Measurements from ENCODE around the gene TCHP.
"Not testable (repeated sequence)": the region's sequence is repeated elsewhere in the genome, so short reads cannot be mapped to it uniquely, and the experiment has no call there.

The TCHP gene

DNA sequence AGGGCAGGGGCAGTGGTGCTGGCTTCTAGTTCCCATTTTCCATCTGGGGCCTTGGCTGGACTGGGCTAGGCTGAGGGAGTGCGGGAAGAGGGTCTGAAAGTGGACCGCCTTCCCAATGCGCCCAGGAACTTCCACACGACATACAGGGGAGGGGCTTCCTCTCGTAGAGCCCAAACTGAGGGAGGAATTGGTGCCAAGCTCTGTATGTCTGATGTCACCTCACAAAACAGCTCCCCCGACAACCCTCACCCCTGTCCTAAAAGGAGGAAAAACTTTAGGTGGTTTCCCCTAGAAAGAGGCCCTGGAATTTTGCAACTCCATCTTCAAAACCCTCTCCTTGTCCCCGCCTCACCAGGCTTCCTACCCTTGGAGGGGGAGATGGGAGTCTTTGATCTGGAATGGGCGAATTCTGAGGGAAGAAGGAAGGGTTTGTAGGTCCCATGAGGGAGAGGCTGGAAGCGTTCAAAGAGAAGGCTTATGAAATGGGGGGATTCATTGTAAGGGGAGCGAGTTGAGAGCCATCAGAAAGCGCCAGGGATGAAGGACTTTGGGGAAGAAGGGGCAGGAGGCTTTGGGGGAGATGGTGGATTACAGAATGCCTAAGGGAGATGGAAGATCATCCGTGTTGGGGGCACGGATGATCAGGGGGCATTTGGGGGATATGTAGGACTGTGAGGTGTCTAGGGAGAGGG, 20.6 kb upstream of the TCHP start:
- peak in 1 of 3 experiments; percentile 60 for DNase-seq

GRCh38 chr12:109880043-109880931, 19.8 kb upstream of the TCHP start, which contains the start of gene GLTP:
Gene GLTP (minus strand): TSS chr12:109880541. CDS start chr12:109880374, 167 bp downstream.
- DNase-seq = peak; percentile 92 to 98 (median 97)

DNA sequence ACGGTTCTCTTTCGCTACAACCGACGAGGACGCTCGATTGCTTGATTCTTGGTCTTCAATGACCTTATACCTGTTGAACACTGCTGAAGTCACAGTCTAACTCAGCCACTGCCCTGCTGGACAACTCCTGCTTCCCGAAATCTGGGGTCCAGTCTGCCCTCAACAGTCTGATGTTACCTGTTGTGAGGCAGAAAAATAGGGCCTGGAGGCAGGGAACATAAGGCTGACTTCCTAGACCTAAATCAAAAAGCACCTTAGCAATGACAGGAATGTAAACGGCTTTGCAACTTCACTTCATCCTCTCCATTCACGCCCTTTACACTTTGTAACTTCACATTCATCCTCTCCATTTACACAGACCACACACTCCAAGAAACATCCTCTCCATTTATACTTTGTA, 19.1 kb upstream of the TCHP start:
- DNase-seq = peak in 1 of 3 experiments; percentile 63

- DNase-seq = no peak
Measured at GRCh38 chr12:109881752-109882151, 18.3 kb upstream of the TCHP start.

DNA sequence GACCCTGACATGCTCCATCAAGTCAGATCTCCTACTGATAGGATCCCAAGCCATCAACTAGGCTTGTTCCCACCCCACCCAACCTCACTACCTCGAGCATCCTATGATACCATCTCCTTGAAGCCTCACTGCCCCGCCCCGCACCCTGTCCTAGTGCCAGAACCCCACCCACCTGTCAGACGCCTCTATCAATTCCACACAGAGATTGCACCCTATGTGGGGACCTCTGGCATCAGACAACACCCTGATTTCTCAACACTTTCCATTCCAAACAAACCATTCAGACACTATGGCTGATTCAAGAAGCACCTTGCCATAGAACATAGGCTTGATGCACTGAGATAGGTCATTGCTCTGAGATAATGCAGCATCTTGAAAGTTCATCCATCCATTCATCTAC, 16.6 kb upstream of the TCHP start:
- no peak for DNase-seq

- DNase-seq = no peak
Measured at GRCh38 chr12:109885616-109886015, 14.5 kb upstream of the TCHP start.

DNA sequence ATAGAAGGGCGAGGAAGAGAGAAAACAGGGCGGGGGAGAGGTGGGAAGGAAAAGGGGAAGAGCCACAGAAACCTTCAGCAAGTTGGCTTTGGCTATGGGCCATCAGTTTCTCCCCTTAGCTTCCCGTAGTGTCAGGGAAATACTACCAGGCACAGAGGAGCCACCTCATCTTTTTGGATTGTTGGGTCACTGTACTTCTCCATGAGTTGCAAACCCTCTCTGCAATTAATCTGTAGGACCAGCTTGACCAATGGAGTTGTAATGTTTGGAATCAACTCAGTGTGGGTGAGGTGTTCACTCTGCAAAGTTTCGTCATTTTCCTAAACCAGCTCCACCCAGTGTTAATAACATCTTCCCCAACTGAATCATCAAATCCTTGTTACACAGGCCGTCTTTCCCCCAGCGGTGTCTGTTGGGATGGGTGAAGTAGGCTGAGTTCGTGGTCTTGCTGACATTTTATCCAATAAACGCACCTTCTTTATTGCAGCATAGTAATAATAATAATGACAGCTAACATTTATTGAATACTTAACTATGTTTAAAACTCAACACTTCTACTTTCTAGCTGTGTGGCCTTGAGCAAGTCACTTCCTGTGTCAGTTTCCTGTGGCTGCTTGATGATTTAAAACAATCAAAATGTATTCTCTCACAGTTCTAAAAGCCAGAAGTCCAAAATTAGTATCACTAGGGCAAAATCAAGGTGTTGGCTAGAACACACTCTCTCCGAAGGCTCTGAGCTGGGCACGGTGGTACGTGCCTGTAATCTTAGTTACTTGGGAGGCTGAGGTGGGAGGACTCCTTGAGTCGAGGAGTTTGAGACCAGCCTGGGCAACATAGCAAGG, 11.7 kb upstream of the TCHP start:
- no peak for DNase-seq

DNA sequence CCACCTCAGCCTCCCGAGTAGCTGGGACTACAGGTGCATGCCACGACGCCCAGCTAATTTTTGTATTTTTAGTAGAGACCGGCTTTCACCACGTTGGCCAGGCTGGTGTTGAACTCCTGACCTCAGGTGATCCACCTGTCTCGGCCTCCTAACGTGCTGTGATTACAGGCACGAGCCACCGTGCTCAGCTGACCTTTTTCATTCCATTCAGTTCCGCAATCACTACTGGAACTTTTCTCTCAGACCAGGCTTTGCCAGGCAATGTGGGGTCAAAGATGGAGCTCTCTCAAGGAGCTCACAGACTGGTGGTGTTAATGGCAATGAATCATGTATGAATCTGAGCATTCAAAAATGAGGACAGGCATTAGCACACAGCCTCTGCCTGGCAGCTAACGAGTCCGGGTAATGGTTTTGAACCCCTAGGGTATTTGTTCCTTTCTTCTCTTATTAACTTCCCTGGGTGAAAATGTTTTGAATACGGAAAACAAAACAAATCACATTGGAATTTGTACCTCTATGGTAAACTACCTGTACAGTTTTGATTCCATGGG, 9.4 kb upstream of the TCHP start:
- peak in 1 of 3 experiments; percentile 17 for DNase-seq

- DNase-seq = not testable (repeated sequence)
Measured at GRCh38 chr12:109891731-109892130, 8.3 kb upstream of the TCHP start.

DNA sequence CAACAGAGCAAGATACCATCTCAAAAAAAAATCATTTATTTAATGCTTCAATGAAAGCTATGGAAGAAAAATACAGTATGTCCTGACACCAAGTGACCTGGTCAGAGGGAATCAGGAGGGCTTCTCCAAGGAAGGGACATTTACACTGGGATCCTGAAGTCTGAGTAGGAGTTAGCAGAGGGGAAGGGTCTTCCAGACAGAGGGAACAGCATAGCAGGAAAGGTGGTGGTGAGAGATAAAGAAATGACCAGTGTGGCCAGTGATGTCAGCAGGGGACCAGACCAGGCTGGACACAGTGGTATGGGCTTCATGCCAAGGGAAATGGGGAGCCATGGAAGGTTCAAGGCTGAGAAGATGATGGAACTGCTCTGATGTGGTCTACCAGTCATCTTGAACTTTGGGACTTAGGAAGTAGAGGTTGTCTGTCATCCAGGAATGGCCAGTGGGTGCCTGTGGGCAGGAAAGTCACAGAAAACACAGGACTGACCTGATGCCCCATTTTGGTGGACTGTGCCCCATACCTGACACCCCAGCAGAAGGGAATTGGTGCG, 7.8 kb upstream of the TCHP start:
- DNase-seq = no peak

- DNase-seq = no peak
Measured at GRCh38 chr12:109892748-109893147, 7.3 kb upstream of the TCHP start.

DNA sequence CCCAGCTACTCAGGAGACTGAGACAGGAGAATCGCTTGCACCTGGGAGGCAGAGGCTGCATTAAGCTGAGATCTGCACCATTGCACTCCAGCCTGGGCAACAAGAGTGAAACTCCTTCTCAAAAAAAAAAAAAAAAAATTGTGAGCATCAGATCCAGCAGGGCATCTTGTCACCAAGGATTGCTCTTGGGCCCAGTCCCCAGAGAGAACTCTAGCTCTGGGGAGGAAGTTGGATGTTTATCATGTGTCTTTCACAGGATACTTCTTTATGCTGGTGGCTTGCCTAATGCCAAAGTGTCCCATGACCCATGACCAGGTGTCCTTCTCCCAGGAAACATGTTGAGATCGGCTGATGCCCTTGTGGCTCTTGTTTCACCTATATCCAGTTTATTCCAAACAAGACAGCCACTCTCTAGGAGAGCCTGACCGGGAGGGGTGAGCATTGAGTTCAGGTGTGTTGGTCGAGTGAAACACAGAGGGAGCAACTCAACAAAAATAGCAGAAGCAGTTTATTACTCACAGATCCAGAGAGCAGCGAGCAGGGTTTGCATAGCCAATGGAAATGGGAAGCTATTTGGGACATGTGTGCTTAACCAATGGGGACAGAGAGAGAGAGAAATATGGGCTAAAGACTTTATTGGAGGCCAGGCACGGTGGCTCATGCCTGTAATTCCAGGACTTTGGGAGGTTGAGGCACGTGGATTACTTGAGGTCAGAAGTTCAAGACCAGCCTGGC, 6.6 kb upstream of the TCHP start:
- DNase-seq = no peak

DNA sequence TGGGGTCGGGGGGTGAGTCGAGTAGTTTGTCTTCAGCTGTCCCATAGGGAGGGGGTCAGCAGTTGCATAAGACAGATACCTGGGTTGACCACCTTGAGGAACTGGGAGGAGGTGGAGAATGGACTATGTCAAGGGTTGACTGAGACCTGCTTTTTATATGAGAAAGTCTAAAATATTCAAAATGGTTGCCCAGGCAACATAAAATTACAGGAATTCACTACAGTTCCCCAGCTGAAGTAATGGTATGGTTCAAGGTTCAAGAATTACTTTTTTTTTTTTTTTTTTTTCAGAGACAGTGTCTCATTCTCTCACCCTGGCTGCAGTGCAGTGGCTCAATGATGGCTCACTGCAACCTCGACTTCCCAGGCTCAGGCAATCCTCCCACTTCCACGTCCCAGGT, 5.1 kb upstream of the TCHP start:
- DNase-seq = no peak

DNA sequence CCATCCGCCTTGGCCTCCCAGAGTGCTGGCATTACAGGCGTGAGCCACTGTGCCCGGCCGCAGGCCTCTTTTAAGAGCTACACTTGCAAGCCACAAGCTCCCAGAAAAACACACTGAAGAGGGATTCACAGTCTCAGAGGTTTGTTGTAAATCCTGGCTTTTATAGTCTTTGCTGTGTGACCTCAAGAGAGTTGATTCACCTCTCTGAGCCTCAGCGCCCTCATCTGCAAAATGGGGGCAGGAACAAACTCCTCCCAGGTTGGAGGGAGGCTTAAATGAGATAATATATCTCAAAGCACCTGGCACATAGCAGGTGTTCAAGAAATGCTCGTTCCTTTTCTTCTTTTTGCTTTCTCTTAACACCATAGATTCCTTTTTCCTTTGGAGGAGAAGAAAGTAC, 3.9 kb upstream of the TCHP start:
- no peak for DNase-seq

GRCh38 chr12:109897029-109897428, 3.0 kb upstream of the TCHP start:
- no peak for DNase-seq

DNA sequence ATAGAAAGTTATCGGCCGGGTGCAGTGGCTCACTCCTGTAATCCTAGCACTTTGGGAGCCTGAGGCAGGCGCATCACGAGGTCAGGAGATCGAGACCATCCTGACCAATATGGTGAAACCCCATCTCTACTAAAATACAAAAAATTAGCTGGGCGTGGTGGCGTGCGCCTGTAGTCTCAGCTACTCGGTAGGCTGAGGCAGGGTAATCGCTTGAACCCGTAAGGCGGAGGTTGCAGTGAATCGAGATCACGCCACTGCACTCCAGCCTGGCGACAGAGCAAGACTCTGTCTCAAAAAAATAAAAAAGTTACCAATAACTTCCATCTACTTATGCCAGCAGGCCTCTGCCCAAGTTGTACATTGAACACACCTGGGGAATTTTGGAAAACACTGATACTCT, 729 bp upstream of the TCHP start:
- not testable (repeated sequence) for DNase-seq

GRCh38 chr12:109900752-109901580, 892 bp downstream of the TCHP start:
- DNase-seq = peak in 2 of 3 experiments; percentile 62 to 71

- DNase-seq = no peak
Measured at GRCh38 chr12:109902891-109903418, 2.9 kb downstream of the TCHP start.

- DNase-seq = no peak
Measured at GRCh38 chr12:109905301-109905700, 5.2 kb downstream of the TCHP start.

DNA sequence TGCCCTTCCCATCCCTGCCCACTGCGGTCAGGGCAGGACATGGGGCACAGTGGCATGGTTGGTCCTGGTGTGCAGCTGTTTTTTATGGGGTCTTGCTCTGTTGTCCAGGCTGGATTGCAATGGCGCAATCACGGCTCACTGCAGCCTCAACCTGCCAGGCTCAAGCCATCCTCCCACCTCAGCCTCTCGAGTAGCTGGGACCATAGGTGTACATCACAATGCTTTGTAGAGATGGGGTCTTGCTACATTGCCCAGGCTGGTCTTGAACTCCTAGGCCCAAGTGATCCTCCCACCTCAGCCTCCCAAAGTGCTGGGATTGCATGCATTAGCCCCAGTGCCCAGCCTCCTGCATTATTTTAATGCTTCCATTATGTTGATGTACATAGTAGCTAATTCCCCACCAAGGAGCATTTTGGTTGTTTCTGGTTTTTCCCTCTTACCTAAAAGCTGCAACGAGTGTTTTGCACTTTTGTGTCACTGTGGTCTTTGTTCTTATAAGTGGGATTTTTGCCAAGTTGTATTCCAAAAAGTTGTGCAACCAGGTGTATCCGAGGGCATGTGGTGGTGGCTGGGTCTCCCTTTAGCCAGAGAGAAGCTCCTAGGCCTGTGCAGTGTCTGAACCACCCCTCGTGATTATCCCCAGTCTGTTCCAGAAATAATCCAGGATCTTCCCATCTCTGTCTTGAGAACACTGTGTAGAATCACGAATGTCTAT, 10.3 kb downstream of the TCHP start:
- no peak for DNase-seq

Data from NCI-H1417 (cell line).